Measurements from ENCODE around the gene SPPL2C.

SPPL2C gene

GRCh38 chr17:45833920-45834319 is 10.8 kb upstream of the SPPL2C start:
- no peak for DNase-seq

- no peak for DNase-seq
Measured at GRCh38 chr17:45834471-45835396, 9.9 kb upstream of the SPPL2C start.

GRCh38 chr17:45835481-45835880 is 9.2 kb upstream of the SPPL2C start:
- DNase-seq = no peak

- no peak for DNase-seq
Measured at GRCh38 chr17:45836047-45837044, 8.3 kb upstream of the SPPL2C start.

- no peak for DNase-seq
Measured at GRCh38 chr17:45837187-45837586, 7.5 kb upstream of the SPPL2C start.

- no peak for DNase-seq
Measured at GRCh38 chr17:45837603-45838002, 7.1 kb upstream of the SPPL2C start.

- no peak for DNase-seq
Measured at GRCh38 chr17:45838751-45839295, 5.9 kb upstream of the SPPL2C start.

- DNase-seq = no peak
Measured at GRCh38 chr17:45839442-45839841, 5.2 kb upstream of the SPPL2C start.

GRCh38 chr17:45841186-45841585 is 3.5 kb upstream of the SPPL2C start:
- peak; percentile 59 for DNase-seq

DNA sequence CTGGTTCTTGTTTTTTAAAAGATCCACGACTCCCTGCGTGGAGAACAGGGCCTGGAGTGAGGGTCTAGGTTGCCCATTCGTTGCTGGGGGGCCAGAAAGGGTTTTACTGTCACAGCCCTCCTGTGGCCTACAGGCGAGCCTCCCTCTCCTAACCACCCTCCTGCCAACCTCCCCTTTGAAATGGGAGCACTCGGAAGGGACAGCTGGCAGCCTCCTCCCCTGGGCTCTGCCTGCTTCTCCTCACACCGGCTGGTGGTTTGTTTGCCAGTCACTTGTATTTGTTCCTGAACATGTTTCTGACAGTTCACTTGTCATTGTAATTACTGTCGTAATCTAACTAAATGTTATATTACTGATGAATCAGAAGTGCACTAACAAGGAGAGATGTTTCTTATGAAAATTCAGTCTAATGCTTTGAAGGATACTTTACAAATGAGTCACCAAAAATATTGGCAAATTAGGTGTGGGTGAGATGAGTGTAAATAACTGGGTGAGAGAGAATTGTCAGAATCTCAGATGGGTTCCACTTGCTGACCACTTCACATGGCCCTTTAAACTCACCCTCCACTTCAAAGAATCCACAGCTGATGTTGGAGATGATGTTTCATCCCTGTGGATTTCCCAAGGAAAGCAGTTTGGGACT is 2.7 kb upstream of the SPPL2C start:
- peak; percentile 93 for DNase-seq

DNA sequence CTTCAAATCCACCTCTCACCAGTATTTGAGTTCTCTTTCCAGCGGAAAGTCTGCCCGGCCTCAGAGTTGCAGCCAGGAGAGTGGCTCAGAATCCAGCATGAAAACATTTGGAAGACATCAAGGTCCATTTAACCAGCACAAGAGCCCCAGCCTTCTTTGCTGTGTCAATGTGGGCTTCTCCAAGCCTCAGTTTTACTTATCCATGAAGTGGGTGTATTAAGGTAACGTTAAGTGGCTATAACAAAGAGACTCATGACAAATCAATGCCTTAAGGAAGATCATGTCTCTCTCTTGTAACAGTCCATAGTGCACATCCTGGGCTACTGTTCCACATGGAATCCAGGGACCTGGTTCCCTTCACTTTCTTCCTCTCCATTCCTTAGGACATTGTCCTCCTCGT is 959 bp upstream of the SPPL2C start:
- DNase-seq = no peak

DNA sequence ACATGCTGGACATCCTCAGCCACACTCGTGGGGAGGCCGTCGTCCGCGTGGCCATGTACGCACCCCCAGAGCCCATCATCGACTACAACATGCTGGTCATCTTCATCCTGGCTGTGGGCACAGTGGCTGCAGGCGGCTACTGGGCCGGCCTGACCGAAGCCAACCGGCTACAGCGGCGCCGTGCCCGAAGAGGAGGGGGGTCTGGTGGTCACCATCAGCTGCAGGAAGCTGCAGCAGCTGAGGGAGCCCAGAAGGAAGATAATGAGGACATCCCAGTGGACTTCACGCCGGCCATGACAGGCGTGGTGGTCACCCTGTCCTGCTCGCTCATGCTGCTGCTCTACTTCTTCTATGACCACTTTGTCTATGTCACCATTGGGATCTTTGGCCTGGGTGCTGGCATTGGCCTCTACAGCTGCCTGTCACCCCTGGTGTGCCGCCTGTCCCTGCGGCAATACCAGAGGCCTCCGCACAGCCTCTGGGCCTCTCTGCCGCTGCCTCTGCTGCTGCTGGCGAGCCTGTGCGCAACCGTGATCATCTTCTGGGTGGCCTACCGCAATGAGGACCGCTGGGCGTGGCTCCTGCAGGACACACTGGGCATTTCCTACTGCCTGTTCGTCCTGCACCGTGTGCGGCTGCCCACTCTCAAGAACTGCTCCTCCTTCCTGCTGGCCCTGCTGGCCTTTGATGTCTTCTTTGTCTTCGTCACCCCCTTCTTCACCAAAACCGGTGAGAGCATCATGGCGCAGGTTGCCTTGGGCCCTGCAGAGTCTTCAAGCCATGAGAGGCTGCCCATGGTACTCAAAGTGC is 900 bp downstream of the SPPL2C start:
- no peak for DNase-seq

- DNase-seq = no peak
Measured at GRCh38 chr17:45846223-45846622, 1.5 kb downstream of the SPPL2C start.

GRCh38 chr17:45846646-45847045 is 2.0 kb downstream of the SPPL2C start:
- no peak for DNase-seq

DNA sequence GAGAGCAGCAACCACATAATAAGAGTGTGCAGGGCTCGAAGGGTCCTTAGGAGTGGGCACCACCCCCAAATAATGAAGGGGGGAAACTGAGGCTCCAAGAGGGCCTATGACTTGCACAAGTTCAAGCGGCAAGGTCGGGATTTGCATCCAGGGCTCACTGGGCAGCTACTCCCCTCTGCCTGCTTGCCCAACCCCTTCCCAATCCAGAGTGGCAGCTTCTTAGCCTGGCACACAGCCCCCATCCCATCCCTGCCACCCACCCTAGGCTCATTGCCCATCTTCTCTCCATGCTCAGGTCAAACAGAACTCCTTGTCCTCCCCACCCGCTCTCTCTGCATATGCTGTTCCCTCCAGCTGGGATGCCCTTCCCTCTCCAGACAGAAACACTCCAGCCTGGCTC is 2.4 kb downstream of the SPPL2C start:
- DNase-seq = no peak

DNA sequence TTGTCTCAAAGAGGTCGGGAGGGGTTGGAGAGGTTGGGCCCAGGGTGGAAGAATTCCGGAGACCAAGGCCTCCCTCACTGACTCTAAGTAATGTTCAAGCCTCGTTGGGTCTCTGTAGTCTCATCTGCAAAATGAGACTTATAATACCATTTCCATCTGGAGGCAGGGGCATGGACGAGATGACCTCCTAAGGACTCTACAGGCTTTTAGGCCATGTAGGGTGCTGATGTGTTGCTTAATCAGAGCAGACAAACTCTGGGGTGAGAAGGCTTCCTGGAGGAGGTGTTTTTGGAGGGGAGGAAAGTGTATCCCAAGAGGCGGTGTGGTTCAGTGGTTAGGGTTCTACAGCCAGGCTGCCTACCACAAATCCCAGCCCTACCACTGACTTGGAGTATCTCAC is 3.1 kb downstream of the SPPL2C start:
- no peak for DNase-seq

GRCh38 chr17:45848405-45848804 is 3.7 kb downstream of the SPPL2C start:
- no peak for DNase-seq

- no peak for DNase-seq
Measured at GRCh38 chr17:45848868-45849535, 4.3 kb downstream of the SPPL2C start.

GRCh38 chr17:45849536-45849990 is 4.9 kb downstream of the SPPL2C start:
- DNase-seq = no peak

DNA sequence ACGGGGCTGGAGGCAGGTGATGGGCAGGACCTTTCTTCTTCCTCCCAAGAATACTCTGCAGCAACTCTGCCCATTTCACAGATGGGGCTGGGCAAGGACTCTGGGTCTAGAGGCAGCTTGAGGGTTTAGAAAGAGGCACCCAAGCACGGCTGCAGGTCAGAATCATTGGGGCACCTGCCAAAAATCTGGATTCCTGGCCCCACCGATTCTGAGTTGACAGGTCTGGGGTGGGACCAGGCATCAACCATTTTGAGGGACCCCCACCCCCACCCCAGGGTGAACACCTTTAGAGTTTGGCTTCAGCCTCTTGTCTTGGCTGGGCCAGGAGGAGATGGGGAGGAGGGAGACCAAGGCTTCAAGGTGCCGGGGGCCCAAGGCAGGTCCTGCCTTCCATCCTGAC is 5.3 kb downstream of the SPPL2C start:
- no peak for DNase-seq

DNA sequence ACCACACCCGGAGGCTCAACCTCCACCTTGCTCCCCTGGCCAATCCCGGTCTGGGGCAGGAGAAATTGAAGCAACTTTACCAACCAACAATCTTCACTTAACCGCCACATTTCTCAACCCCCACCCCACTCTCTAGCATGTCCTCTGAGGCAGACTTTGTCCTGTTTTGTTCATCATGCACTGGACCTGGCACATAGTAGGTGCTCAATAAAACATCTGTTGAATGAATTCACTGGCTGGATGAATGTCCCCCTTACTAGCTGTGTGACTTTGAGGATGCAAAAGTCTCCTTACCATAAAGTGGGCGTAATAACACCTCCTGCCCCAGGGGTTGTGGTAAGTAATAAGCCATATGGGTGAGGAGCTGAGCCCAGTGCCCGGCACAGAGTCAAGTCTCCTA is 5.8 kb downstream of the SPPL2C start:
- no peak for DNase-seq

All from NCI-H1694 (cell line).